Measurements from ENCODE around the gene MAGI3.

- TF ChIP-seq CTCF (IDR thresholded peaks at IDR 0.05) (no peak), POLR2A (IDR thresholded peaks at IDR 0.05) (no peak), POLR2AphosphoS5 (IDR thresholded peaks at IDR 0.05) (no peak)
Observed at GRCh38 chr1:113442131-113442530, 51.8 kb downstream of the MAGI3 start.
